Hematopoietic multipotent progenitor cell treated with erythropoietin and hydrocortisone succinate and interleukin-3 and kit ligand, for 6 days (in vitro differentiated cells): Measurements from ENCODE around the gene ZNF836.

Experiments
- DNase-seq: peaks from one replicate; pipeline ENCODE4 v3.0.0-alpha.2; 2015

The ZNF836 gene

GRCh38 chr19:52187407-52187806, 16.0 kb upstream of the ZNF836 start:
- DNase-seq, result no peak

- no peak for DNase-seq
Measured at GRCh38 chr19:52176574-52176973, 5.2 kb upstream of the ZNF836 start.

- no peak for DNase-seq
Measured at GRCh38 chr19:52172347-52172746, 926 bp upstream of the ZNF836 start.

GRCh38 chr19:52170863-52171320, 529 bp downstream of the ZNF836 start:
- DNase-seq, result no peak

- peak; percentile 9 for DNase-seq
Measured at GRCh38 chr19:52170304-52170703, 1.1 kb downstream of the ZNF836 start.

GRCh38 chr19:52155596-52156359, 15.6 kb downstream of the ZNF836 start:
- no peak for DNase-seq

GRCh38 chr19:52148256-52148655, 23.2 kb downstream of the ZNF836 start:
- no peak for DNase-seq

GRCh38 chr19:52142001-52142595, 29.3 kb downstream of the ZNF836 start:
- no peak for DNase-seq

GRCh38 chr19:52141203-52141602, 30.2 kb downstream of the ZNF836 start:
- no peak for DNase-seq

GRCh38 chr19:52140032-52140710, 31.2 kb downstream of the ZNF836 start:
- DNase-seq, result no peak

GRCh38 chr19:52139252-52140031, 32.0 kb downstream of the ZNF836 start, which contains the start of gene ZNF616:
TSS of gene ZNF616 (minus strand) at chr19:52139938. CDS start at chr19:52130512, 9,426 bp downstream.
- DNase-seq, result peak; percentile 97

GRCh38 chr19:52138983-52139251, 32.5 kb downstream of the ZNF836 start:
- DNase-seq, result no peak

GRCh38 chr19:52138278-52138982, 33.0 kb downstream of the ZNF836 start:
- peak; percentile 63 for DNase-seq

GRCh38 chr19:52120286-52120685, 51.1 kb downstream of the ZNF836 start:
- no peak for DNase-seq

GRCh38 chr19:52115526-52116053, 55.8 kb downstream of the ZNF836 start:
- DNase-seq, result no peak

GRCh38 chr19:52114691-52115090, 56.7 kb downstream of the ZNF836 start:
- DNase-seq, result no peak

- DNase-seq, result no peak
Measured at GRCh38 chr19:52112624-52113023, 58.8 kb downstream of the ZNF836 start.

- DNase-seq, result no peak
Measured at GRCh38 chr19:52110780-52111179, 60.6 kb downstream of the ZNF836 start.
